ENCODE results near the gene GBP1. TPM values are rescaled to one million over a fixed set of nuclear protein-coding genes. Genes with fewer than 3 reads are reported as not detected.

Gene GBP1
- total RNA-seq, 1 donor from 2014 or later, result 10.4 TPM

DNA sequence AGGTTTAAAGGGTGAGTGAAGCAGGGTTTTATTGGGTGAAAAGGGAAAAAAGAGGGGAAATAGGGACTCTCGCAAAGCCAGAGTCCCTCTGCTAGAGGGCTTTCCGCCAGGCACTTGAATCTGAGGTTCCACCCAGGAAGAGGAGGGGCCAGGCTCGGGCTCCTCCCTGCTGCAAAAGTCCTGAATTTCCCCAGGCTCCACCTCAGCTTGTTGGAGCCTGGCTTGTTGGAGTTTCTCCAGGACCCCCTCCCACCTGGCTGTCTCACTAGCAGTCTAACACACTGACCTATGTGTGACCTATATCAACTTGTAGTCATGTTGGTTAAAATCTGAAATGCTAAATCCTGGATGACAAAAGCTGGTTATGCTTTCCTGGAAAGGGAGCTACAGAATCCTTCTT is 35.4 kb upstream of the GBP1 start:
- TF ChIP-seq, protein P1, sequence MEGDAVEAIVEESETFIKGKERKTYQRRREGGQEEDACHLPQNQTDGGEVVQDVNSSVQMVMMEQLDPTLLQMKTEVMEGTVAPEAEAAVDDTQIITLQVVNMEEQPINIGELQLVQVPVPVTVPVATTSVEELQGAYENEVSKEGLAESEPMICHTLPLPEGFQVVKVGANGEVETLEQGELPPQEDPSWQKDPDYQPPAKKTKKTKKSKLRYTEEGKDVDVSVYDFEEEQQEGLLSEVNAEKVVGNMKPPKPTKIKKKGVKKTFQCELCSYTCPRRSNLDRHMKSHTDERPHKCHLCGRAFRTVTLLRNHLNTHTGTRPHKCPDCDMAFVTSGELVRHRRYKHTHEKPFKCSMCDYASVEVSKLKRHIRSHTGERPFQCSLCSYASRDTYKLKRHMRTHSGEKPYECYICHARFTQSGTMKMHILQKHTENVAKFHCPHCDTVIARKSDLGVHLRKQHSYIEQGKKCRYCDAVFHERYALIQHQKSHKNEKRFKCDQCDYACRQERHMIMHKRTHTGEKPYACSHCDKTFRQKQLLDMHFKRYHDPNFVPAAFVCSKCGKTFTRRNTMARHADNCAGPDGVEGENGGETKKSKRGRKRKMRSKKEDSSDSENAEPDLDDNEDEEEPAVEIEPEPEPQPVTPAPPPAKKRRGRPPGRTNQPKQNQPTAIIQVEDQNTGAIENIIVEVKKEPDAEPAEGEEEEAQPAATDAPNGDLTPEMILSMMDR (conservative IDR thresholded peaks at IDR 0.05; ENCODE audit: low read depth, low read length), result no peak
- DNase-seq (ENCODE audit: low read depth), result no peak
- no peak overlapping the region for H3K4me3 ChIP-seq (ENCODE audit: low read depth, low read length)

DNA sequence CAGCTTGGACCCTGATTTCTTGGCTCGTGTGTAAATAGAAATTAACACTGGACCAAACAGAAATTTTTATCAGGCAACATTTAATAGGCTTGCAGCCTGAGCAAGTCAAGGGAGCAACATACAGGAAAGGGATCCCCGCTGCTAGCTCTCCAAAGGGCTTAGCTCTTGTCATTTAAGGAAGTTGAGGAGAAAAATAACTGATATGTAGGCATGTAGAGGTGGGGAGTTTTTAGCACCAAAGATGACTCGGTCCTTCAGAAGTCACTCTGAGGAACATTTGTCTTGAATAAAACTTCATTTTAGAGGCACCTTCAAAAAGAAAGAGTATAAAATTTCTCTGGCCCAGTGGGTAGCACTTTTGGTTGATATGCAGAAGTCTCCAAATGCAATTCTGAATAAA is 33.8 kb upstream of the GBP1 start:
- no peak for DNase-seq (ENCODE audit: low read depth)
- H3K4me3 ChIP-seq (ENCODE audit: low read depth, low read length), result no peak overlapping the region
- TF ChIP-seq, protein P1 (conservative IDR thresholded peaks at IDR 0.05; ENCODE audit: low read depth, low read length), result no peak

DNA sequence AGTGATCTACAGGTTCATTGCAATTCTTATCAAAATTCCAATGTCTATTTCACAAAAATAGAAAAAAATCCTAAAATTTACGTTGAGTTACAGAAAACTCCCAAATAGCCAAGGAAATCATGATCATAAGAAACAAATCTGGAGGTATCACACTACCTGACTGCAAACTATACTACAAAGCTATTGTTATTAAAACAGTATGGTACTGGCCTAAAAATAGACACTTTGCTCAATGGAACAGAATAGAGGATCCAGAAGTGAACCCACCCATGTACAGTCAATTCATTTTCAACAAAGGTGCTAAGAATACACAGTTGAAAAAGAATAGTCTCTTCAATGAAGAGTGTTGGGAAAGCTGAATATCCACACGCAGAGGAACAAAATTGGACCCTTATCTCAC is 30.7 kb upstream of the GBP1 start:
- no peak overlapping the region for H3K4me3 ChIP-seq (ENCODE audit: low read depth, low read length)
- TF ChIP-seq, protein P1 (conservative IDR thresholded peaks at IDR 0.05; ENCODE audit: low read depth, low read length), result no peak
- DNase-seq (ENCODE audit: low read depth), result no peak

DNA sequence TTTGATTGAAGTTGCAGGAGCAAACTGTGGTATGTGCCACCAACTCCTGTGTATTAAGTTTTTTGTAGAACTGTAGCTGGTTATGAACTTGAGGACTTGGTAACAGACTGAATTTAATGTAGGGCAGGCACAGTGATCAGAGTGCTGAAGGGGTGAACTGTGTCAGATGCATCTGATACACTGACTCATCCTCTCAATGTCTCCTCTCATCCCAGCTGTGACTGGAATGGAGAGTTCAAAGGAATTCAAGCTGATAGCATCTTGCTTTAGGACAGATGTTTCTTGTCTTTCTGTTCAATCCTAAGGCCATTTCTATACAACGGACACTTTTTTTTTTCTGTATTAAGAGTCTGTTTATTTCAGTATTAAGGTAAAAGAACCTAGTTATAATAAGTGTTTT is 25.0 kb upstream of the GBP1 start:
- no peak for DNase-seq (ENCODE audit: low read depth)
- H3K4me3 ChIP-seq (ENCODE audit: low read depth, low read length), result no peak overlapping the region
- TF ChIP-seq, protein P1 (conservative IDR thresholded peaks at IDR 0.05; ENCODE audit: low read depth, low read length), result no peak

DNA sequence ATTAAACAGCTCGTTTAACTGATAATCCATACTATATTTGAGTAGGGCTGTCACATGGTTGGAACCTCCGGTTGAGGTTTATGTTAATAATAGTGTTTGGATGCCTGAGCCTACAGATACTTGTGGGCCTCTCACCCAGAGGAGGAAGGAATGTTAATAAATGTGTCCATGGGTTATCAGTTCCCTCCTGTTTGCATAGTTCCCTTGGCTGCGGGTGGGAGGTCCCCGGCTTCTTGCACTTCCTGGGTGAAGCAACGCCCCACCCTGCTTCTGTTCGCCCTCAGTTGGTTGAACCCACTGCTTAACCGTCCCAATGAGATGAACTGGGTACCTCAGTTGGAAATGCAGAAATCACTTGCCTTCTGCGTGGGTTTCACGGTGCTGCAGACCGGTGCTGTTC is 23.6 kb upstream of the GBP1 start:
- TF ChIP-seq, protein P1 (conservative IDR thresholded peaks at IDR 0.05; ENCODE audit: low read depth, low read length), result no peak

DNA sequence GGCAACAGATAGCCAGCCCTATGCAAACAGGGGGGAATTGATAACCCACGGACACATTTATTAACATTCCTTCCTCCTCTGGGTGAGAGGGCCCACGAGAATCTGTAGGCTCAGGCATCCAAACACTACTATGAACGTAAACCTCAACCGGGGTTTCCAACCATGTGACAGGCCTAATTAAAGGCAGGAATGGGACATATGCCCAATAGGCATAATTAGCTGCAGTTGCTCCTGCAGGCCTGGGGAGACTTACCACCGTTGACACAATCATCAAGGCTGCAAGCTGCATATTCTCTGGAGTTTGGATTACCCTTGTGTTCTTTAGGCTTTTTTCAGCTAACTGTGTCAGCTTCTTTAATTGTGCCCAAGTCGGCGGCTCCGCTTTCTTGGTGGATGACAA is 22.2 kb upstream of the GBP1 start:
- H3K4me3 ChIP-seq (ENCODE audit: low read depth, low read length), result no peak overlapping the region
- no peak for DNase-seq (ENCODE audit: low read depth)
- TF ChIP-seq, protein P1 (conservative IDR thresholded peaks at IDR 0.05; ENCODE audit: low read depth, low read length), result no peak

More for the DNA sequence above, 23.6 kb upstream of the GBP1 start:
- no peak for DNase-seq (ENCODE audit: low read depth)
- no peak overlapping the region for H3K4me3 ChIP-seq (ENCODE audit: low read depth, low read length)

DNA sequence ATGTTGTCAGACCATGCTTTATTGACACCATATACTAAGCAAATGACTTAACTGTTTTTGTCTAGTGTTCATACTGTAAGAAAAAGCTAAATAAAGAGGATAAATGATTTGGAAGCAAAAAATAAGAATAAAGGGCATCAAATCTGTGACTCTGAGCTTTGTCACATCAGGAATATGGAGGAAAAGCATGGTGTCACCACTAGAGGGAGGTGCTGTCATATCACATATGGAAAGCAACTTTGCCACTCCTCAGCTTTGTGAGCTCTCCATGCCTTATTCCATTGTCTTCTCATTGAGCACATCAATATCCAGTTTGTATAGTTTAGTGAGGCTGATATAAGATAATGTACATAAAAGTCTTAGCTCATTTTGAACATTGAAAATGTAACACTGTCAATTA is 20.8 kb upstream of the GBP1 start:
- TF ChIP-seq, protein P1 (conservative IDR thresholded peaks at IDR 0.05; ENCODE audit: low read depth, low read length), result peak; percentile 95
- no peak for DNase-seq (ENCODE audit: low read depth)
- no peak overlapping the region for H3K4me3 ChIP-seq (ENCODE audit: low read depth, low read length)

All from epithelial cell of proximal tubule (primary cell).